ENCODE measurements around the gene IGSF22. TPM values are rescaled to one million over a fixed set of nuclear protein-coding genes. Genes with fewer than 3 reads are reported as not detected.
"Not testable (repeated sequence)": the region's sequence is repeated elsewhere in the genome, so short reads cannot be mapped to it uniquely, and the experiment has no call there.

Gene IGSF22
- total and polyA plus RNA-seq, 8 donors: 0.18 to 8.3 (median 0.56) TPM; not detected in 4

- intact Hi-C loops (cut with DNase I; ENCODE audit: low total_unique reads): no loop called here
- WGBS, 5 donors: 86 to 91% (median 89%) methylated on average over 4 of the region's 4 CpGs
- H3K27ac ChIP-seq: peak overlapping the region in 4 of 5 donors; percentile 81 to 93 (median 84)
- no peaks in the 10 kb centered on the region for H3K9me3 ChIP-seq
- DNase-seq: no peak
- H3K4me3 ChIP-seq: no peak overlapping the region
- no peaks in the 10 kb centered on the region for H3K27me3 ChIP-seq
- peaks cover 0 to 23% (median 19%) of the 10 kb centered on the region in 4 donors for H3K4me1 ChIP-seq
- peaks cover 0 to 15% (median 13%) of the 10 kb centered on the region in 4 donors for H3K36me3 ChIP-seq
- TF ChIP-seq POLR2A (IDR thresholded peaks at IDR 0.05) (no peak), EP300 (IDR thresholded peaks at IDR 0.05) (no peak), POLR2AphosphoS5 (IDR thresholded peaks at IDR 0.05) (no peak)
- TF ChIP-seq, protein P1, sequence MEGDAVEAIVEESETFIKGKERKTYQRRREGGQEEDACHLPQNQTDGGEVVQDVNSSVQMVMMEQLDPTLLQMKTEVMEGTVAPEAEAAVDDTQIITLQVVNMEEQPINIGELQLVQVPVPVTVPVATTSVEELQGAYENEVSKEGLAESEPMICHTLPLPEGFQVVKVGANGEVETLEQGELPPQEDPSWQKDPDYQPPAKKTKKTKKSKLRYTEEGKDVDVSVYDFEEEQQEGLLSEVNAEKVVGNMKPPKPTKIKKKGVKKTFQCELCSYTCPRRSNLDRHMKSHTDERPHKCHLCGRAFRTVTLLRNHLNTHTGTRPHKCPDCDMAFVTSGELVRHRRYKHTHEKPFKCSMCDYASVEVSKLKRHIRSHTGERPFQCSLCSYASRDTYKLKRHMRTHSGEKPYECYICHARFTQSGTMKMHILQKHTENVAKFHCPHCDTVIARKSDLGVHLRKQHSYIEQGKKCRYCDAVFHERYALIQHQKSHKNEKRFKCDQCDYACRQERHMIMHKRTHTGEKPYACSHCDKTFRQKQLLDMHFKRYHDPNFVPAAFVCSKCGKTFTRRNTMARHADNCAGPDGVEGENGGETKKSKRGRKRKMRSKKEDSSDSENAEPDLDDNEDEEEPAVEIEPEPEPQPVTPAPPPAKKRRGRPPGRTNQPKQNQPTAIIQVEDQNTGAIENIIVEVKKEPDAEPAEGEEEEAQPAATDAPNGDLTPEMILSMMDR (IDR thresholded peaks at IDR 0.05): no peak
Observed at GRCh38 chr11:18697576-18697975, 28.4 kb downstream of the IGSF22 start.

DNA sequence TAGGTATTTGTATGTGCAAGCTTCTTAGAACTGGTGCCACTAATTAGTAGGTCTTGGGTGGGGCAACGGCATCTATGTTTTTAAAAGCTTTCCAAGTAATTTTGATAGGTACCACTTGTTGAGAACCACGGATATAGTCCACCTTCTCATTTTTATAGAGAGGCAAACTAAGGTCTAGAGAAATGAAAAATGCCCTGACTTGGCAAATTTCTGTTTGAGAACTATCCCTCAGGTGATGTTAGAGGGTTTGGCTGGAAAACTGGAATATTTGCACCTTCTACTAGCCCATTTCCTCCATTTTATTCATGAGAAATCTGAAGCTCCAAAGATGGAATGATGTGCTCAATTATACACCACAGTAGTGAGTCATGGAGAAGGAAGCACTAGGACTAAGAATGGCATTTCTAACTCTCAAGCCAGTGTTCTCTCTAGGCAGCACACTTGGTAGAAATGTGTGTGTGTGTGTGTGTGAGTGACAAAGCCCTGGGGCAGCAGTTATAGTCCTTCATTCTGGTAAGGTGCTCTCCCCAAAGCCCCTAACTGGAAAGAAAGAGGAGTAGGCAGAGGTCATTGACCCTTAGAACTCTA is 29.3 kb downstream of the IGSF22 start:
- H3K4me1 ChIP-seq: peaks cover 0 to 23% (median 19%) of the 10 kb centered on the region in 4 donors
- no peak for TF ChIP-seq POLR2A (IDR thresholded peaks at IDR 0.05)
- TF ChIP-seq, protein P1 (IDR thresholded peaks at IDR 0.05): no peak
- TF ChIP-seq POLR2AphosphoS5 (IDR thresholded peaks at IDR 0.05): no peak
- no peak for TF ChIP-seq EP300 (IDR thresholded peaks at IDR 0.05)
- H3K27me3 ChIP-seq: no peaks in the 10 kb centered on the region
- intact Hi-C loops (cut with DNase I; ENCODE audit: low total_unique reads): no loop called here
- peaks cover 0 to 8% (median 5%) of the 10 kb centered on the region in 4 donors for H3K36me3 ChIP-seq
- no peak overlapping the region for H3K4me3 ChIP-seq
- 80 to 88% (median 82%) methylated on average over 2 of the region's 2 CpGs for WGBS, 5 donors
- H3K27ac ChIP-seq: peak overlapping the region in 1 of 5 donors; percentile 81
- DNase-seq: no peak
- H3K9me3 ChIP-seq: no peaks in the 10 kb centered on the region

GRCh38 chr11:18692941-18693760 is 32.8 kb downstream of the IGSF22 start:
- DNase-seq: no peak
- H3K4me1 ChIP-seq: peaks cover 0 to 4% (median 2%) of the 10 kb centered on the region in 4 donors
- no peak overlapping the region for H3K27ac ChIP-seq
- H3K27me3 ChIP-seq: no peaks in the 10 kb centered on the region
- WGBS, 5 donors: 60 to 71% (median 64%) methylated on average over 9 of the region's 9 CpGs
- no peak overlapping the region for H3K4me3 ChIP-seq
- intact Hi-C loops (cut with DNase I; ENCODE audit: low total_unique reads): no loop called here
- no peaks in the 10 kb centered on the region for H3K36me3 ChIP-seq
- no peaks in the 10 kb centered on the region for H3K9me3 ChIP-seq
- TF ChIP-seq POLR2AphosphoS5 (IDR thresholded peaks at IDR 0.05) (no peak), EP300 (IDR thresholded peaks at IDR 0.05) (no peak), POLR2A (IDR thresholded peaks at IDR 0.05) (no peak)
- TF ChIP-seq, protein P1 (IDR thresholded peaks at IDR 0.05): no peak

DNA sequence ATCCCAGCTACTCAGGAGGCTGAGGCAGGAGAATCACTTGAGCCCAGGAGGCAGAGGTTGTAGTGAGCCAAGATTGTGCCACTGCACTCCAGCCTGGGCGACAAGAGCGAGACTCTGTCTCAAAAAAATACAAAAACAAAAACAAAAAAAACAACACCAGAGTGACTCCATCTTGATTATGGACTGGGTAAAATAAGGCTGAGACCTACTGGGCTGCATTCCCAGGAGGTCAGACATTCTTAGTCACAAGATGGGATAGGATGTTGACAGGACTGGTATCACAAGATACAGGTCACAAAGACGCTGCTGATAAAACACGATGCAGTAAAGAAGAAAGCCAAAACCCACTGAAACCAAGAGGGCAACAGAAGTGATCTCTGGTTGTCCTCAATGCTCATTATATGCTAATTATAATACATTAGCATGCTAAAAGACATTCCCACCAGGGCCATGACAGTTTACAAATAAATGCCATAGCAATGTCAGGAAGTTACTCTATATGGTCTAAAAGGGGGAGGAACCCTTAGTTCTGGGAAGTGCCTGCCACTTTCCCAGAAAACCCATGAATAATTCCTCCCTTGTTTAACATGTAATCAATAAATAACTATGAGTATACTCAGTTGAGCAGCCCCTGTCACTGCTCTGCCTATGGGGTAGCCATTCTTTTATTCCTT is 34.4 kb downstream of the IGSF22 start:
- H3K36me3 ChIP-seq; H3K27me3 ChIP-seq; DNase-seq; H3K4me1 ChIP-seq; H3K4me3 ChIP-seq; H3K9me3 ChIP-seq; H3K27ac ChIP-seq; intact Hi-C loops (cut with DNase I; ENCODE audit: low total_unique reads): not testable (repeated sequence)
- 64 to 81% (median 71%) methylated on average over 4 of the region's 4 CpGs for WGBS, 5 donors

All from stomach (tissue), 9 donors.